GM15510 (cell line): ENCODE measurements around the gene COLEC11.

Source experiments
- POLR2A ChIP-seq: IDR thresholded peaks from 3 replicates; pipeline ENCODE4 v1.6.1; 2011; ENCODE audit warnings: borderline replicate concordance; ENCODE audit not compliant: insufficient read length; ENCODE audit errors: extremely low read depth

Gene COLEC11

DNA sequence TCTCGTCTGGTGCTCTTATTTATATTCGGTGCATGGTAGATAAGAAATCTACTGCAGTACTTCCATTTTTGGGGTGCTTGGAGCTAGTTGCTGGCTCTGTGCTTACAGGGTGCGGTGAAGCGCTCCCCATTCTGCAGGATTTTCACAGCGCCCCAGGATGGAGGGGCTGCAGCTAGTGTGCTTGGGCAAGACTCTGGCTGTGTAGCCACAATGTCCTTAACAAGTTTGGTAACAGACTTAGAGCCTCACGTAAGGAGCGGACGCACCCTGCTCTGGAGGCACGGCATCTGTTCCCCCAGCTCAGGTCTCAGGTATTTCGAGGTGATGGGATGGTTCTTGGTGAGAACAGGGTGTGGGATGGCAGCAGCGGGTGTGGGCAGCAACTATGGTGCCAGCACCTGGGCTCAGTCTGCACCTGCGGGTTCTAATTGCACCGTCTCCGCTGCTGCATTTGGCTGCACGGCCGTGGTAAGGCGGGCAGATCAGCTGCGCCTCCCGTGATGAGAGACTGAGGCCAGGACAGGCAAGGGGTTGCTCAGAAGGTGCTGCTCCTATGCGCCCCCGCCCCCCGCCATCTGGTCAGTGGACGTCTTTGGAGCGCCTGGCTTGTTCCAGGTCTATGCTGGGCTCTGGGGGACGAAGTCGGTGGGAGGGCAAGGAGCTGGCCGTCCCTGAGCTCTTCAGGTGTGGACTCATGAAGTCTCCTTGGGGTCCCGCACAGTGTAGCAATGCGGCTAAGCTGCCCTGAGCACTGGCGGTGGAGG, 43.0 kb downstream of the COLEC11 start:
- TF ChIP-seq POLR2A: no peak

GRCh38 chr2:3638456-3638810, 43.5 kb downstream of the COLEC11 start:
- no peak for TF ChIP-seq POLR2A

GRCh38 chr2:3639015-3639630, 44.2 kb downstream of the COLEC11 start:
- TF ChIP-seq POLR2A: no peak

- no peak for TF ChIP-seq POLR2A
These were observed 44.7 kb downstream of the COLEC11 start for GRCh38 chr2:3639653-3640052.

DNA sequence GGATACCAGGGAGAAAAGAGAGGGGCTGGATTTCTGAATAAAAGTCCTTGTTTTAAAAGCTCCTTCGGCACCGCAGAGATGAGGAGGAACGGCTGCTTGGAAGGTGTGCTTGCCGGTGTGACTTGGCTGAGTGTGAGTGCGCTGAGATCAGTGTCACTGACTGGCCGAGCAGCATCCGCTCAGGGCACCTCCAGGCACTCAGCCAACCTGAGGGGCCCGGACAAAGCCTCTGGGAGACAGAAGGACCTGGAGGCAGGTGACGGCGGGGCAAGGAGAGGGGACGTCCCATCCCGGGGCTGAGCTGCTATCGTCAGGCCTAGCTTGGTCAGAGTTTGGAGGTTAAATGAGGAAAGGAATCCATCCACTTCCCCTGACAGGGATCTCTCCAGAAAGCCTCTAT, 46.3 kb downstream of the COLEC11 start:
- TF ChIP-seq POLR2A: no peak

- no peak for TF ChIP-seq POLR2A
These were observed 47.0 kb downstream of the COLEC11 start for GRCh38 chr2:3641841-3642421.

GRCh38 chr2:3642521-3643215, 47.8 kb downstream of the COLEC11 start:
- no peak for TF ChIP-seq POLR2A

DNA sequence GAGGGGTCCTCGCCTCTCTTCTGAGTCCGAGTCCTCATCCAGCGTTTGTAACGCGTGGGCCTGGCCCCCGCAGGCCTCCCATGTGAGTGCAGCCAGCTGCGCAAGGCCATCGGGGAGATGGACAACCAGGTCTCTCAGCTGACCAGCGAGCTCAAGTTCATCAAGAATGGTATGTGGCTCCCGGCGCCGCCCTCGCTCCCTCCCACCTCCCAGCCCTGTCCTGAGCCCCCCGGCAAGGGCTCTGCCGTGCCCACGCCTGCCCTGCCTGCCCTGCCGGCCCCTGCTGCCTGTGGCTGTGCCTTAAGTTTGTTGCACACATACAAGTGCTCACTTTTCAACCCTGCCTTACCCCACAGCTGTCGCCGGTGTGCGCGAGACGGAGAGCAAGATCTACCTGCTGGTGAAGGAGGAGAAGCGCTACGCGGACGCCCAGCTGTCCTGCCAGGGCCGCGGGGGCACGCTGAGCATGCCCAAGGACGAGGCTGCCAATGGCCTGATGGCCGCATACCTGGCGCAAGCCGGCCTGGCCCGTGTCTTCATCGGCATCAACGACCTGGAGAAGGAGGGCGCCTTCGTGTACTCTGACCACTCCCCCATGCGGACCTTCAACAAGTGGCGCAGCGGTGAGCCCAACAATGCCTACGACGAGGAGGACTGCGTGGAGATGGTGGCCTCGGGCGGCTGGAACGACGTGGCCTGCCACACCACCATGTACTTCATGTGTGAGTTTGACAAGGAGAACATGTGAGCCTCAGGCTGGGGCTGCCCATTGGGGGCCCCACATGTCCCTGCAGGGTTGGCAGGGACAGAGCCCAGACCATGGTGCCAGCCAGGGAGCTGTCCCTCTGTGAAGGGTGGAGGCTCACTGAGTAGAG, 48.7 kb downstream of the COLEC11 start:
- no peak for TF ChIP-seq POLR2A

DNA sequence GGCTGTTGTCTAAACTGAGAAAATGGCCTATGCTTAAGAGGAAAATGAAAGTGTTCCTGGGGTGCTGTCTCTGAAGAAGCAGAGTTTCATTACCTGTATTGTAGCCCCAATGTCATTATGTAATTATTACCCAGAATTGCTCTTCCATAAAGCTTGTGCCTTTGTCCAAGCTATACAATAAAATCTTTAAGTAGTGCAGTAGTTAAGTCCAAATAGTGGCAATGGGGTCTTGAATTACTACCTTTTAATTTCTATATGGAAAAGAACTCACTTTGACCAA, 49.3 kb downstream of the COLEC11 start:
- TF ChIP-seq POLR2A: no peak

- TF ChIP-seq POLR2A: no peak
These were observed 50.1 kb downstream of the COLEC11 start for GRCh38 chr2:3644891-3645605.

GRCh38 chr2:3645745-3646389, 51.0 kb downstream of the COLEC11 start:
- TF ChIP-seq POLR2A: no peak

- no peak for TF ChIP-seq POLR2A
These were observed 51.5 kb downstream of the COLEC11 start for GRCh38 chr2:3646446-3646845.

GRCh38 chr2:3647246-3647645, 52.3 kb downstream of the COLEC11 start:
- no peak for TF ChIP-seq POLR2A
